Measurements from ENCODE around the gene SLCO2B1.

SLCO2B1 gene

GRCh38 chr11:75204685-75205563 lies 54.0 kb downstream of the SLCO2B1 start:
- Histone ChIP-seq H3K36me3 (ENCODE audit: control insufficient read depth, insufficient read depth, low read length) (no peaks in the 10 kb centered on the region), H3K4me3 (replicated peaks; ENCODE audit: low read depth, low read length) (no peak overlapping the region), H3K27me3 (replicated peaks; ENCODE audit: control insufficient read depth, insufficient read depth, low read length) (peaks cover 2% of the 10 kb centered on the region)
- TF ChIP-seq, protein P1, sequence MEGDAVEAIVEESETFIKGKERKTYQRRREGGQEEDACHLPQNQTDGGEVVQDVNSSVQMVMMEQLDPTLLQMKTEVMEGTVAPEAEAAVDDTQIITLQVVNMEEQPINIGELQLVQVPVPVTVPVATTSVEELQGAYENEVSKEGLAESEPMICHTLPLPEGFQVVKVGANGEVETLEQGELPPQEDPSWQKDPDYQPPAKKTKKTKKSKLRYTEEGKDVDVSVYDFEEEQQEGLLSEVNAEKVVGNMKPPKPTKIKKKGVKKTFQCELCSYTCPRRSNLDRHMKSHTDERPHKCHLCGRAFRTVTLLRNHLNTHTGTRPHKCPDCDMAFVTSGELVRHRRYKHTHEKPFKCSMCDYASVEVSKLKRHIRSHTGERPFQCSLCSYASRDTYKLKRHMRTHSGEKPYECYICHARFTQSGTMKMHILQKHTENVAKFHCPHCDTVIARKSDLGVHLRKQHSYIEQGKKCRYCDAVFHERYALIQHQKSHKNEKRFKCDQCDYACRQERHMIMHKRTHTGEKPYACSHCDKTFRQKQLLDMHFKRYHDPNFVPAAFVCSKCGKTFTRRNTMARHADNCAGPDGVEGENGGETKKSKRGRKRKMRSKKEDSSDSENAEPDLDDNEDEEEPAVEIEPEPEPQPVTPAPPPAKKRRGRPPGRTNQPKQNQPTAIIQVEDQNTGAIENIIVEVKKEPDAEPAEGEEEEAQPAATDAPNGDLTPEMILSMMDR (IDR thresholded peaks at IDR 0.05; ENCODE audit: insufficient read depth, low read length, poor library complexity, severe bottlenecking) = peak; percentile 93
- peak; percentile 36 for DNase-seq (ENCODE audit: extremely low read depth, insufficient read length)

DNA sequence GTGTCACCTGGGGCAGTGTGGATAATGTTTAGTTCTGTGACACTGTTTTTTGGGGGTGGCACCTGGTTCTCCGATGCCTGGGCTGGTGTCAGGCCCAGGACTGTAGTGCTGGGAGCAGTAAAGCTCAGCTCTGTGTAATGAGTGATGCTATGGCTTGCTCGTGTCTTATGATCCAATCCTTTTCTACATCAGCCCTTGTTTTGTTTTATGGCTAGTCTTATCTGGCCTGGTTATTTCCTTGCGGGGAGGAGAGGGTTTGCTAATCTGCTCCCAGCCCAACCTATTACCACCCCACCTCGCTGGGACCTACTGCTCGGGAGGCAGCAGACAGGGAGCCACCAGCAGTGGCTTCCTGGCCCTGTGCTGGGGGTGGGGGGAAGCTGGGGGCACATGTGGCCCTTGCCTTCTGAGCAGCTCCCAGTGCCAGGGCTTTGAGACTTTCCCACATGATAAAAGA lies 54.7 kb downstream of the SLCO2B1 start:
- H3K36me3 ChIP-seq (ENCODE audit: control insufficient read depth, insufficient read depth, low read length) = no peaks in the 10 kb centered on the region
- TF ChIP-seq, protein P1 (IDR thresholded peaks at IDR 0.05; ENCODE audit: insufficient read depth, low read length, poor library complexity, severe bottlenecking) = no peak

GRCh38 chr11:75208446-75208845 lies 57.5 kb downstream of the SLCO2B1 start:
- Histone ChIP-seq H3K36me3 (ENCODE audit: control insufficient read depth, insufficient read depth, low read length) (no peaks in the 10 kb centered on the region), H3K4me3 (replicated peaks; ENCODE audit: low read depth, low read length) (no peak overlapping the region), H3K27me3 (replicated peaks; ENCODE audit: control insufficient read depth, insufficient read depth, low read length) (no peaks in the 10 kb centered on the region; the same call in 1 of the 2 replicates)
- no peak for DNase-seq (ENCODE audit: extremely low read depth, insufficient read length)
- TF ChIP-seq, protein P1 (IDR thresholded peaks at IDR 0.05; ENCODE audit: insufficient read depth, low read length, poor library complexity, severe bottlenecking) = no peak

More for the DNA sequence above, 54.7 kb downstream of the SLCO2B1 start:
- H3K27me3 ChIP-seq (replicated peaks; ENCODE audit: control insufficient read depth, insufficient read depth, low read length) = peaks cover 1% of the 10 kb centered on the region
- no peak for DNase-seq (ENCODE audit: extremely low read depth, insufficient read length)
- H3K4me3 ChIP-seq (replicated peaks; ENCODE audit: low read depth, low read length) = no peak overlapping the region

- DNase-seq (ENCODE audit: extremely low read depth, insufficient read length) = no peak
- TF ChIP-seq, protein P1 (IDR thresholded peaks at IDR 0.05; ENCODE audit: insufficient read depth, low read length, poor library complexity, severe bottlenecking) = no peak
- H3K27me3 ChIP-seq (replicated peaks; ENCODE audit: control insufficient read depth, insufficient read depth, low read length) = no peaks in the 10 kb centered on the region; the same call in 1 of the 2 replicates
Measured at GRCh38 chr11:75212411-75212810, 61.5 kb downstream of the SLCO2B1 start.

DNA sequence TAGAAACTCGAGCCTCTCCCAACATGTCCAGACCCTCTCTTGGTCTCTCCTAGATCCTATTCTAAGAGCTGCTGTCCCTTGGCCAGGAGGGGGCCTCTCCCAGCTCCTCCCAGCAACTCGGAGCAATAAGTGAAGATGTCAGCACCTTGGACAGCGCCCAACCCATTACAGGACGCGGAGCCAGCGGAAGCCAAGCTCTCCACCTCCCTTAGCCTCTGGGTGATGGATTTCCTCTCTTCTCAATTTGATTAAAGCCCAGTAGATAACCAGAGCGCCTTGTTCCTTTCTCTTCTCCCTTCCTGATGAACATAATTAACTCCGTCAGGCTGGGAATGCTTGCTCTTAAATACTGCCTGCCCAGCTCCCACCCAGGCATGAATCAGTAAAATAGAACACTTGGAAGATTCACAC lies 63.5 kb downstream of the SLCO2B1 start:
- no peak overlapping the region for H3K4me3 ChIP-seq (replicated peaks; ENCODE audit: low read depth, low read length)

More at GRCh38 chr11:75212411-75212810, 61.5 kb downstream of the SLCO2B1 start:
- H3K4me3 ChIP-seq (replicated peaks; ENCODE audit: low read depth, low read length) = no peak overlapping the region
- no peaks in the 10 kb centered on the region for H3K36me3 ChIP-seq (ENCODE audit: control insufficient read depth, insufficient read depth, low read length)

More for the DNA sequence above, 63.5 kb downstream of the SLCO2B1 start:
- TF ChIP-seq, protein P1 (IDR thresholded peaks at IDR 0.05; ENCODE audit: insufficient read depth, low read length, poor library complexity, severe bottlenecking) = no peak
- Histone ChIP-seq H3K36me3 (ENCODE audit: control insufficient read depth, insufficient read depth, low read length) (no peaks in the 10 kb centered on the region), H3K27me3 (replicated peaks; ENCODE audit: control insufficient read depth, insufficient read depth, low read length) (no peaks in the 10 kb centered on the region; the same call in none of the 2 replicates)
- peak; percentile 15 for DNase-seq (ENCODE audit: extremely low read depth, insufficient read length)

Data from GM06990 (cell line).